HG03196 (cell line): ENCODE results near the gene MYMX.

Experiments
- ATAC-seq: cut with Tn5 transposase; IDR thresholded peaks from one replicate; pipeline ENCODE4 v1.9.1; 2021; ENCODE audit not compliant: unreplicated experiment

The MYMX gene

GRCh38 chr6:44219053-44219814, 2.5 kb downstream of the MYMX start:
- ATAC-seq = peak; percentile 52

GRCh38 chr6:44219815-44220784, 3.4 kb downstream of the MYMX start:
- no peak for ATAC-seq

GRCh38 chr6:44220913-44221290, 4.2 kb downstream of the MYMX start:
- ATAC-seq = no peak

- peak; percentile 34 for ATAC-seq
Measured at GRCh38 chr6:44221291-44221960, 4.7 kb downstream of the MYMX start.

GRCh38 chr6:44221961-44222335, 5.2 kb downstream of the MYMX start:
- no peak for ATAC-seq

GRCh38 chr6:44222486-44223318, 6.0 kb downstream of the MYMX start:
- ATAC-seq = no peak

GRCh38 chr6:44223319-44224028, 6.7 kb downstream of the MYMX start, which contains the start of gene SLC29A1:
Gene SLC29A1 (plus strand): TSS chr6:44223595. CDS start chr6:44227314, 3,719 bp downstream.
- ATAC-seq = no peak

- ATAC-seq = no peak
Measured at GRCh38 chr6:44224029-44224964, 7.6 kb downstream of the MYMX start.

GRCh38 chr6:44224965-44225305, 8.2 kb downstream of the MYMX start:
- ATAC-seq = no peak

GRCh38 chr6:44225579-44226325, 9.0 kb downstream of the MYMX start:
- no peak for ATAC-seq

- ATAC-seq = no peak
Measured at GRCh38 chr6:44226368-44227147, 9.8 kb downstream of the MYMX start.

GRCh38 chr6:44227148-44227793, 10.5 kb downstream of the MYMX start:
- no peak for ATAC-seq

- no peak for ATAC-seq
Measured at GRCh38 chr6:44228031-44228430, 11.3 kb downstream of the MYMX start.

- no peak for ATAC-seq
Measured at GRCh38 chr6:44228433-44228832, 11.7 kb downstream of the MYMX start.

GRCh38 chr6:44228836-44229235, 12.1 kb downstream of the MYMX start:
- no peak for ATAC-seq

- no peak for ATAC-seq
Measured at GRCh38 chr6:44229376-44230033, 12.8 kb downstream of the MYMX start.
